ENCODE results near the gene OTUD4.

The OTUD4 gene

GRCh38 chr4:145125396-145125795 lies 55.0 kb downstream of the OTUD4 start:
- DNase-seq: no peak

- no peak for DNase-seq
These were observed 72.3 kb downstream of the OTUD4 start for GRCh38 chr4:145108128-145108527.

- DNase-seq: no peak
These were observed 73.3 kb downstream of the OTUD4 start for GRCh38 chr4:145107126-145107525.

- no peak for DNase-seq
These were observed 76.9 kb downstream of the OTUD4 start for GRCh38 chr4:145103496-145103895.

- DNase-seq: no peak
These were observed 77.8 kb downstream of the OTUD4 start for GRCh38 chr4:145102619-145103018.

GRCh38 chr4:145101091-145101490 lies 79.3 kb downstream of the OTUD4 start:
- DNase-seq: no peak

- DNase-seq: peak; percentile 3
These were observed 80.7 kb downstream of the OTUD4 start for GRCh38 chr4:145099653-145100052.

GRCh38 chr4:145098675-145099037 lies 81.7 kb downstream of the OTUD4 start:
- DNase-seq: peak; percentile 57

- peak; percentile 97 for DNase-seq
These were observed 82.3 kb downstream of the OTUD4 start, which contains the start of the genes ABCE1 and ANAPC10 for GRCh38 chr4:145097821-145098674. ABCE1 (plus strand) TSS chr4:145098311; CDS start chr4:145104413, 6,102 bp downstream. ANAPC10 (minus strand) TSS chr4:145098196; CDS start chr4:145096099, 2,097 bp downstream.

- no peak for DNase-seq
These were observed 83.0 kb downstream of the OTUD4 start for GRCh38 chr4:145097331-145097820.

GRCh38 chr4:145093638-145094037 lies 86.8 kb downstream of the OTUD4 start:
- DNase-seq: no peak

GRCh38 chr4:145090380-145090779 lies 90.0 kb downstream of the OTUD4 start:
- no peak for DNase-seq

- DNase-seq: no peak
These were observed 96.3 kb downstream of the OTUD4 start for GRCh38 chr4:145083891-145084605.

All from NCI-H69 (cell line).